Nephron (organoid): ENCODE measurements around the gene DRC3.

Experiments
- H3K27ac Mint-ChIP-seq, 3 experiments: 2 replicates each; pipeline ENCODE4 v1.8.0; 2020; ENCODE audit warnings: mixed read lengths in 3 of 3, mild to moderate bottlenecking in 2 of 3, moderate library complexity in 1 of 3
- H3K27me3 Mint-ChIP-seq: 2 replicates; pipeline ENCODE4 v1.8.0; 2021; ENCODE audit warnings: low read depth, mild to moderate bottlenecking, moderate library complexity, mixed read lengths
- H3K36me3 Mint-ChIP-seq: 2 replicates; pipeline ENCODE4 v1.8.0; 2020; ENCODE audit warnings: low read depth, mixed read lengths
- H3K4me1 Mint-ChIP-seq: 2 replicates; pipeline ENCODE4 v1.8.0; 2020; ENCODE audit warnings: mixed read lengths
- H3K4me3 Mint-ChIP-seq, 3 experiments: 2 replicates each; pipeline ENCODE4 v1.8.0; 2020; ENCODE audit warnings: mild to moderate bottlenecking in 3 of 3, mixed read lengths in 3 of 3, moderate library complexity in 2 of 3
- H3K9me3 Mint-ChIP-seq: 2 replicates; pipeline ENCODE4 v1.8.0; 2020; ENCODE audit warnings: mixed read lengths
- CTCF ChIP-seq, 3 experiments: fragments of 200-600 bp; sonication (generic); IDR thresholded peaks; one replicate each; pipeline ENCODE4 v1.5.0; 2021; ENCODE audit warnings: antibody characterized with exemption in 3 of 3; ENCODE audit not compliant: unreplicated experiment in 3 of 3

Gene DRC3

GRCh38 chr17:18059283-18059682, 86.6 kb downstream of the DRC3 start:
- Mint-ChIP-seq H3K27me3 (no peaks in the 10 kb centered on the region), H3K4me1 (no peaks in the 10 kb centered on the region), H3K27ac (no peak overlapping the region), H3K36me3 (peaks cover 59% of the 10 kb centered on the region), H3K4me3 (no peak overlapping the region), H3K9me3 (no peaks in the 10 kb centered on the region)
- no peak for TF ChIP-seq CTCF (IDR thresholded peaks at IDR 0.05; ENCODE audit: unreplicated experiment in 3 of 3)

DNA sequence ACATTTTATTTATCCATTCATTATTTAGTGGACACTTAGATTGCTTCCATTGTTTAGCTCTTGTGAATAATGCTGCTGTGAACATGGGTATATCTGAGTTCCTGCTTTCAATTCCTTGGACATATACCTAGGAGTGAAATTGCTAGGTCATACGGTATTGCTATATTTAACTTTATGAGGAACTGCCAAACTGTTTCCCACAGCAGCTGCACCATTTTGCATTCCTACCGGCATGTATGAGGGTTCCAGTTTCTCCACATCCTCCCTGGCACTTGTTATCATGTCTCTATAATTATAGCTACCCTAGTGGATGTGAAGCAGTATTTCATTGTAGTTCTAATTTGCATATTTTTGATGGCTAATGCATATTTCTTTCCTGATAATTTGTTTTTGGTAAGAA, 91.4 kb downstream of the DRC3 start:
- TF ChIP-seq CTCF (IDR thresholded peaks at IDR 0.05; ENCODE audit: unreplicated experiment in 3 of 3) = no peak
- H3K27ac Mint-ChIP-seq = no peak overlapping the region
- peaks cover 3% of the 10 kb centered on the region for H3K27me3 Mint-ChIP-seq
- no peak overlapping the region for H3K4me3 Mint-ChIP-seq
- no peaks in the 10 kb centered on the region for H3K9me3 Mint-ChIP-seq
- peaks cover 31% of the 10 kb centered on the region for H3K36me3 Mint-ChIP-seq
- H3K4me1 Mint-ChIP-seq = no peaks in the 10 kb centered on the region

DNA sequence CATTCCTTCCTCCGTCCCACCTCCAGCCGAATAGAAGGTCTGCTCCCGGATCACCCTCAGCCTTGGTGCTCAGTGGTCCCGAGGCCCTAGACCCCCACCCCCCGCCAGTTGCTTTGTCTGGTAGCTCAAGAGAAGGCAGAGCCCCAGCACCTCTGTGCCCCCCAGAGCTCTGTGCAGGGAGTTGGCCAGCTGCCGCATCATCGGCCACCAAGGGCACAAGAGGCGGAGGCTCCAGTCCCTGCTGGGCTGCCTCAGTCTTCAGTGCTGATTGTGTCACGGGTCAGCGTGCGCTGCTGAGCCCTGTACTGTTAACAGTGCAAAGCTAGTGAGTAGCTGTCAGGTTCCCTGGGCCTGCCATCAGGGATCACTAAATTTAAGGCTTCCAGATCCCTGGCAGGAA, 92.9 kb downstream of the DRC3 start:
- H3K4me1 Mint-ChIP-seq = peaks cover under 1% of the 10 kb centered on the region
- peaks cover 25% of the 10 kb centered on the region for H3K36me3 Mint-ChIP-seq
- no peak overlapping the region for H3K27ac Mint-ChIP-seq
- H3K27me3 Mint-ChIP-seq = peaks cover 3% of the 10 kb centered on the region
- H3K9me3 Mint-ChIP-seq = no peaks in the 10 kb centered on the region
- TF ChIP-seq CTCF (IDR thresholded peaks at IDR 0.05; ENCODE audit: unreplicated experiment in 3 of 3) = no peak
- H3K4me3 Mint-ChIP-seq = no peak overlapping the region
